ENCODE results near the gene DOCK1. TPM values are rescaled to one million over a fixed set of nuclear protein-coding genes. Genes with fewer than 3 reads are reported as not detected.

Gene DOCK1
- total and polyA plus RNA-seq, 2 donors from 2014 or later: 15.8 to 81.7 TPM

- peak overlapping the region in 1 of 3 donors; percentile 37 for H3K4me3 ChIP-seq (ENCODE audit: low read length in 3 of 3)
- FAIRE-seq: peak; percentile 68
- peak in 4 of 5 donors; percentile 75 to 94 (median 80) for DNase-seq
- peaks cover 0 to 7% (median 4%) of the 10 kb centered on the region in 3 donors for H3K36me3 ChIP-seq (ENCODE audit: control insufficient read depth in 2 of 3, insufficient read depth in 3 of 3, low read length in 3 of 3)
- TF ChIP-seq CTCF (IDR thresholded peaks at IDR 0.05; ENCODE audit: borderline replicate concordance, extremely low read depth, insufficient read depth): no peak
- intact Hi-C loops (cut with DNase I): no loop called here
- peak overlapping the region in 1 of 3 donors; percentile 37 for H3K9ac ChIP-seq (ENCODE audit: low read length in 3 of 3)
- H3K9me3 ChIP-seq (ENCODE audit: control insufficient read depth in 2 of 3, insufficient read depth in 1 of 3, low read length in 3 of 3): no peaks in the 10 kb centered on the region
- H3K4me1 ChIP-seq (ENCODE audit: control insufficient read depth in 2 of 3, insufficient read depth in 2 of 3, low read depth in 1 of 3, low read length in 3 of 3): peaks cover 3 to 29% (median 4%) of the 10 kb centered on the region in 3 donors
- H3K27me3 ChIP-seq (ENCODE audit: control insufficient read depth, insufficient read depth, low read length): no peaks in the 10 kb centered on the region
- peak overlapping the region; percentile 82 to 88 for H3K27ac ChIP-seq (ENCODE audit: low read depth in 2 of 2, low read length in 2 of 2)
Observed at GRCh38 chr10:127012769-127013152, 107.5 kb downstream of the DOCK1 start.

- no peak for TF ChIP-seq CTCF (IDR thresholded peaks at IDR 0.05; ENCODE audit: borderline replicate concordance, extremely low read depth, insufficient read depth)
- FAIRE-seq (no peak), DNase-seq (peak in 3 of 5 donors; percentile 73 to 84 (median 76))
- H3K4me1 ChIP-seq (ENCODE audit: control insufficient read depth in 2 of 3, insufficient read depth in 2 of 3, low read depth in 1 of 3, low read length in 3 of 3): peaks cover 3 to 29% (median 4%) of the 10 kb centered on the region in 3 donors
- H3K27me3 ChIP-seq (ENCODE audit: control insufficient read depth, insufficient read depth, low read length): no peaks in the 10 kb centered on the region
- H3K4me3 ChIP-seq (ENCODE audit: low read length in 3 of 3): peak overlapping the region in 1 of 3 donors; percentile 6
- intact Hi-C loops (cut with DNase I): no loop called here
- H3K9ac ChIP-seq (ENCODE audit: low read length in 3 of 3): peak overlapping the region in 1 of 3 donors; percentile 7
- no peaks in the 10 kb centered on the region for H3K9me3 ChIP-seq (ENCODE audit: control insufficient read depth in 2 of 3, insufficient read depth in 1 of 3, low read length in 3 of 3)
- peak overlapping the region; percentile 73 to 82 for H3K27ac ChIP-seq (ENCODE audit: low read depth in 2 of 2, low read length in 2 of 2)
- peaks cover under 1 to 7% (median 4%) of the 10 kb centered on the region in 3 donors for H3K36me3 ChIP-seq (ENCODE audit: control insufficient read depth in 2 of 3, insufficient read depth in 3 of 3, low read length in 3 of 3)
Observed at GRCh38 chr10:127013211-127013656, 108.0 kb downstream of the DOCK1 start.

- Histone ChIP-seq H3K27me3 (ENCODE audit: control insufficient read depth, insufficient read depth, low read length) (no peaks in the 10 kb centered on the region), H3K36me3 (ENCODE audit: control insufficient read depth in 2 of 3, insufficient read depth in 3 of 3, low read length in 3 of 3) (peaks cover 2 to 10% (median 4%) of the 10 kb centered on the region in 3 donors), H3K9ac (ENCODE audit: low read length in 3 of 3) (peak overlapping the region in 1 of 3 donors; percentile 7), H3K4me3 (ENCODE audit: low read length in 3 of 3) (peak overlapping the region in 1 of 3 donors; percentile 6), H3K27ac (ENCODE audit: low read depth in 2 of 2, low read length in 2 of 2) (peak overlapping the region; percentile 73 to 82), H3K4me1 (ENCODE audit: control insufficient read depth in 2 of 3, insufficient read depth in 2 of 3, low read depth in 1 of 3, low read length in 3 of 3) (peaks cover 3 to 29% (median 4%) of the 10 kb centered on the region in 3 donors), H3K9me3 (ENCODE audit: control insufficient read depth in 2 of 3, insufficient read depth in 1 of 3, low read length in 3 of 3) (no peaks in the 10 kb centered on the region)
- FAIRE-seq: no peak
- intact Hi-C loops (cut with DNase I): no loop called here
- no peak for TF ChIP-seq CTCF (IDR thresholded peaks at IDR 0.05; ENCODE audit: borderline replicate concordance, extremely low read depth, insufficient read depth)
- DNase-seq: peak in 3 of 5 donors; percentile 19 to 25 (median 22)
Observed at GRCh38 chr10:127013691-127014473, 108.7 kb downstream of the DOCK1 start.
